ENCODE data around the gene SEC14L1. TPM values are rescaled to one million over a fixed set of nuclear protein-coding genes. Genes with fewer than 3 reads are reported as not detected.

The SEC14L1 gene
- total RNA-seq, 2 donors from 2014 or later: 48.2 to 54.0 TPM

GRCh38 chr17:77227461-77228240 lies 86.9 kb downstream of the SEC14L1 start:
- Histone ChIP-seq H3K9me3 (no peaks in the 10 kb centered on the region), H3K4me3 (no peak overlapping the region), H3K27me3 (no peaks in the 10 kb centered on the region), H3K4me1 (peaks cover 0 to 4% of the 10 kb centered on the region in 2 donors), H3K36me3 (no peaks in the 10 kb centered on the region), H3K27ac (peak overlapping the region; percentile 31 to 37)
- TF ChIP-seq CTCF (IDR thresholded peaks at IDR 0.05): no peak
- DNase-seq (ENCODE audit: low spot score): no peak

- Histone ChIP-seq H3K27me3 (no peaks in the 10 kb centered on the region), H3K4me3 (no peak overlapping the region), H3K4me1 (peaks cover 0 to 4% of the 10 kb centered on the region in 2 donors), H3K36me3 (no peaks in the 10 kb centered on the region), H3K9me3 (no peaks in the 10 kb centered on the region), H3K27ac (peak overlapping the region in 1 of 2 donors; percentile 37)
- no peak for DNase-seq (ENCODE audit: low spot score)
- no peak for TF ChIP-seq CTCF (IDR thresholded peaks at IDR 0.05)
Measured at GRCh38 chr17:77228241-77228752, 87.5 kb downstream of the SEC14L1 start.

- Histone ChIP-seq H3K27ac (no peak overlapping the region), H3K9me3 (no peaks in the 10 kb centered on the region)
- no peak for TF ChIP-seq CTCF (IDR thresholded peaks at IDR 0.05)
Measured at GRCh38 chr17:77228816-77229215, 88.0 kb downstream of the SEC14L1 start.

GRCh38 chr17:77229786-77230435 lies 89.1 kb downstream of the SEC14L1 start:
- Histone ChIP-seq H3K27me3 (no peaks in the 10 kb centered on the region), H3K36me3 (no peaks in the 10 kb centered on the region), H3K9me3 (no peaks in the 10 kb centered on the region), H3K4me1 (peaks cover 0 to 1% of the 10 kb centered on the region in 2 donors), H3K4me3 (no peak overlapping the region), H3K27ac (no peak overlapping the region)
- DNase-seq (ENCODE audit: low spot score): no peak
- no peak for TF ChIP-seq CTCF (IDR thresholded peaks at IDR 0.05)

More at GRCh38 chr17:77228816-77229215, 88.0 kb downstream of the SEC14L1 start:
- Histone ChIP-seq H3K4me3 (no peak overlapping the region), H3K4me1 (peaks cover 0 to 4% of the 10 kb centered on the region in 2 donors), H3K36me3 (no peaks in the 10 kb centered on the region), H3K27me3 (no peaks in the 10 kb centered on the region)
- no peak for DNase-seq (ENCODE audit: low spot score)

GRCh38 chr17:77230436-77230830 lies 89.7 kb downstream of the SEC14L1 start:
- H3K27ac ChIP-seq: no peak overlapping the region
- H3K4me3 ChIP-seq: no peak overlapping the region
- no peaks in the 10 kb centered on the region for H3K27me3 ChIP-seq
- TF ChIP-seq CTCF (IDR thresholded peaks at IDR 0.05): no peak
- no peak for DNase-seq (ENCODE audit: low spot score)
- no peaks in the 10 kb centered on the region for H3K9me3 ChIP-seq
- H3K36me3 ChIP-seq: no peaks in the 10 kb centered on the region
- peaks cover 0 to 6% of the 10 kb centered on the region in 2 donors for H3K4me1 ChIP-seq

Measured in right atrium auricular region (tissue), 2 donors.